ENCODE data around the gene PLAAT4.
"Not testable (repeated sequence)": the region's sequence is repeated elsewhere in the genome, so short reads cannot be mapped to it uniquely, and the experiment has no call there.

Gene PLAAT4

GRCh38 chr11:63511048-63511748 is 25.4 kb upstream of the PLAAT4 start:
- DNase-seq = no peak

DNA sequence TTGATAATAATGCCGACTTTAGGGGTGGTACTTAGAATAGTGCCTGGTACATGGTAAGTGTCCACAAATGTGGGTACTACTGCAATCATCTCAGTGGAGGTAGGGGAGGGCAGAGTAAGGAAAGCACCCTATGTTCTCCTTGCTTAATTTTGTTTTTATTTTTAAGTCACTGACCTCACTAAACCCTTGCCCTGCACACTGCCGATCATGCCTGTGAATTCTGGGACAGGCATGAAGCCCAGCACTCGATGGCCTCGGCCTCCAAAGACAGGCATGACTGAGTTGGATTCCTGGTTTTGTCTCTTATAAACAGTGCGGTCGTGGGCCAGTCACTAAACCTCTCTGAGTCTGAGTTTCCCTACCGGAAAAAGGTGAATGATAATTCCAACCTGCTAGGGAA is 23.8 kb upstream of the PLAAT4 start:
- DNase-seq = no peak

- no peak for DNase-seq
Observed at GRCh38 chr11:63516109-63516508, 20.5 kb upstream of the PLAAT4 start.

- no peak for DNase-seq
Observed at GRCh38 chr11:63517156-63517555, 19.5 kb upstream of the PLAAT4 start.

DNA sequence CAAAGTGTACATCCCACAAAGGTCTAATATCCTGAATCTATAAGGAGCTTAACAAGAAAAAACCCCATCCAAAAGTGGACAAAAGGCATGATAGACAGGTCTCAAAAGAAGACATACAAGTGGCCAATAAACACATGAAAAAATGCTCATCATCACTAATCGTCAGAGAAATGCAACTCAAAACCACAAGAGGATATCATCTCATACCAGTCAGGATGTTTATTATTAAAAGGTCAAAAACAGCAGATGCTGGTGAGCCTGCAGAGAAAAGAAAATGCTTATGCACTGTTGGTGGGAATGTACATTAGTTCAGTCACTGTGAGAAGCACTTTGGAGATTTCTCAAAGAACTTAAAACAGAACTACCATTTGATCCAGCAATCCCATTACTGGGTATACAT is 18.1 kb upstream of the PLAAT4 start:
- no peak for DNase-seq

DNA sequence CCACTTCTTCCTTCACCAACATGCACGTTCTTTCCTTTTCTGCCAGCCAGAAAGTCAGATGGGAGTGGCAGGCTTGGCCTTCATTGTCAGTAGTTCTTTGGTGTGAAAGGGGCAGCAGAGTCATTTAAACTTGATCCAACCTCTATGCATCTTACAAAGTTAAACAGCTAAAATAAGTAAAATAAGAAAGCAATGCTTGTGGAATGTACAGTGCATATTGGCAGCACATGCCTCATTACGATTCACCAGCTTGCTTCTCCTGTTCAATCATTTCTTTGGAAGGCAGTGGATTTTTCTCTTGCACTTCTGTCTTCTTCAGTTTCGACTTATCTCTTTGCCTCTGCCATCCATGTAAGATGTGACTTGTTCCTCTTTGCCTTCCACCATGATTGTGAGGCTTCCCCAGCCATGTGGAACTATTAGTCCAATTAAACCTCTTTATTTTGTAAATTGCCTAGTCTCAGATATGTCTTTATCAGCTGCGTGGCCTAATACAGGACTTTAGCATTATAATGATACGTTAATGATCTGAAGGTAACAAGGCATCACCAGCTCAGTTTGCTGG is 15.9 kb upstream of the PLAAT4 start:
- DNase-seq = no peak

GRCh38 chr11:63521896-63522295 is 14.7 kb upstream of the PLAAT4 start:
- DNase-seq = no peak

- no peak for DNase-seq
Observed at GRCh38 chr11:63523151-63523550, 13.5 kb upstream of the PLAAT4 start.

- DNase-seq = no peak
Observed at GRCh38 chr11:63527667-63528066, 8.9 kb upstream of the PLAAT4 start.

- DNase-seq = not testable (repeated sequence)
Observed at GRCh38 chr11:63528156-63528555, 8.5 kb upstream of the PLAAT4 start.

GRCh38 chr11:63528729-63529278 is 7.8 kb upstream of the PLAAT4 start:
- DNase-seq = not testable (repeated sequence)

- DNase-seq = not testable (repeated sequence)
Observed at GRCh38 chr11:63529373-63529772, 7.2 kb upstream of the PLAAT4 start.

DNA sequence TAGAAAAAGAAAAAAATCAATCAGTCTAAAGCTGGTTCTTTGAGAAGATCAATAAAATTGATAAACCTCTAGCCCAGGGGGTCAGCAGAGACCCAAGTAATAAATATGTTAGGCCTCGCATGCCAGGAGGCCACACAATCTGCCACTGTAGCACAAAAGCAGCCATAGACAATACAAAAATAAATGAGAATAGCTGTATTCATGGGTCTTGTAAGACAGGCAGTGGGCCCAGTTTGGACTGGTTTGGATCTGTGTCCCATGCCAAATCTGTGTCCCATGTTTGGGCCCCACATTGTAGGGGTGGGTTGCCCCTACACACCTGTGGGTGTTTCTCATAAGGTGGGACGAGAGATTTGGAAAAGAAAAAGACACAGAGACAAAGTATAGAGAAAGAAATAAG is 6.6 kb upstream of the PLAAT4 start:
- no peak for DNase-seq

GRCh38 chr11:63531074-63531792 is 5.4 kb upstream of the PLAAT4 start:
- DNase-seq = peak; percentile 38

DNA sequence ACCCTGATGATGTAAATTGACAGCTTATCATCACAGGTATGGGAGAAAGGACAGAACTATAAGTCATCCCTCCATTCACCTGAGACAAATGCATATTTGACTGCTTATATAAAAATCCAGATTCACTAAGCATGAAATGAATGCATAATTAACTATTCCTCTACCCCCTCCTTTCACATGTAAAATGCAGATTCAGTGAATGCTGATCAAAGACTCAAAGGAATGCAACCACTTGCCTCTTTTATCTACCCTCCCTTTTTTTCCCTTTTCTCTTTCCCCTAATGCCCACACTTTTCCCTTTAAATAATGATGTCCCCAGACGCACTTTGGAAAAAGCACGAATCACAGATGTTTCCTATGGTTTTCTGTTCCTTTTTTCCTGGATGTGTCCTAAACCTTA is 4.5 kb upstream of the PLAAT4 start:
- DNase-seq = no peak

- no peak for DNase-seq
Observed at GRCh38 chr11:63532799-63533475, 3.7 kb upstream of the PLAAT4 start.

GRCh38 chr11:63534076-63534475 is 2.5 kb upstream of the PLAAT4 start:
- no peak for DNase-seq

- DNase-seq = no peak
Observed at GRCh38 chr11:63534895-63535461, 1.6 kb upstream of the PLAAT4 start.

GRCh38 chr11:63535734-63536133 is 874 bp upstream of the PLAAT4 start:
- no peak for DNase-seq

GRCh38 chr11:63537293-63538101 is 889 bp downstream of the PLAAT4 start:
- DNase-seq = no peak

DNA sequence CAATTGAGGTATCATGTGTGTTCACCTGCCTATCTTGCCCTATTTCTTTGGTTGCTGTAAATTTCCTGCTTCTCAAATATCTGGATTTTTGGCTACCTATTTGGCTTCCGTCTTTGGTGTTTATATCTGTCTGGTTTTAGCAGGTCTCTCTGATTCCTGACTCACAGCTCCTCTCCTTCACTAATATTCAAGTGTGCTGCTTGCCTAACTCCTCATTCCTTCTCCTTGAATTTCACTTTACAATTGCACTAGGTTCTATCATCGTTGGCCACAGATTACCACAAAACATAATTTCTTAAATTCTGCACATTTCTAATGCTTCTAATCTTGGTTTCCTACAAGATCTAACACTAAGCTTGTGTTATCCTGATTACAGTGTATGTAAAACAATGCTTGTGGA is 5.9 kb downstream of the PLAAT4 start:
- DNase-seq = not testable (repeated sequence)

GRCh38 chr11:63543711-63544110 is 7.1 kb downstream of the PLAAT4 start:
- DNase-seq = no peak

Measured in activated CD4-positive, alpha-beta T cell treated with anti-CD3 and anti-CD28 coated beads for 1 hour (primary cell).